ENCODE data around the gene C19orf47. TPM values are rescaled to one million over a fixed set of nuclear protein-coding genes. Genes with fewer than 3 reads are reported as not detected.
A peak's percentile ranks its signal among the peaks of the same experiment; 100 is the strongest.

C19orf47 gene
- total RNA-seq, 1 donor from 2014 or later = 16.7 TPM

DNA sequence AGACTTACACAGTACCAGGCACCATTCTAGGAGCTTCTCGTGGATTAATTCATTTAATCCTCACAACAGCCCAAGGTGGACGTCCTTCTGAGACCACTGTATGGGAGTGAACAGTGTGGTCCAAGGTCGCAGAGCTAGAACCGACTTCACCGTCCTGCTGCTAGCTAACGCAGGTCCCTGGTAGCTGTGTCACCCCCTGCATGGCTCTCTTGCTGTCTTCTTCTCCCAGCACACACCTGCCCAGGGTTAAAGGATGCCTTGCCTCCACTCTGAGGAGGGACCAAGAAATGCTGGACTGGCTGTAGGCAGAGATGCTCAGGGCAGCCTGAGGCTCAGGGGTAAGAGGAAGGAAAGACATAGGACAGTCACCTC lies 66.0 kb downstream of the C19orf47 start:
- no peak for DNase-seq (ENCODE audit: low spot score)

DNA sequence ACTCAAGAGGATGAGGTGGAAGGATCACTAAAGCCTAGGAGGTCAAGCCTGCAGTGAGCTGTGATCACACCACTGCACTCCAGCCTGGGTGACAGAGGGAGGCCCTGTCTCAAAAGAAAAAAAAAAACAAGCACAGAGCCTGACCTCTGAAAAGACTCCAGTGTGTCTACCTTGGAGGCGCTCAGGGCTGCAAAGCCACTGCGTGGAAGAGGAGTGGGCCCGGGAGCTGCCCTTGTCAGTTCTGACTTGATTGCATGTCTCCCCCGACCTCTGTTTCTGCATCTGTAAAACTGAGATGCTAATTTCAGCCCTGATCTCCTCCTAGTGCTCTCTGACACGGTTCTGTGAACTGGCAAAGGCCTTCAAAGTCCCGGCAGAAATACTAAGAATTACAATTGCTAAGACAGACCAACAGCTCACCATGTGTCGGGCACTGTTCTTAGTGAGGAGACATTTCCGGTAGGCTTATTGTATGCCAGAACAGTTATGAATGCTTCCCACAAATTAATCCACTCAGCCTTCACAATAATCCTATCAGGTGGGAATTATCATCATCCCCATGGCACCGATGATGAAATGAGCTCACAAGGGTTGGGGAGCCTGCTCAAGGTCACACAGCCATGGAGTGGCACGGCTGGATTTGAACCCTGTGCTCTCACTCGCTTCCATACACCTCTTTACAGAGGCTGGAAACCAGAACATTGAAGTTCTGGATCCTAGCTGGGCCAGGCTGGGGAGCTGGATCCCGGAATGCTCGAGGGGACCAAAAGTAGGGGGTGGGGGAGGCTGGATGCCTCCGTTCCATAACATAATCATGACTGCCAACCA lies 66.6 kb downstream of the C19orf47 start:
- no peak for DNase-seq (ENCODE audit: low spot score)

DNA sequence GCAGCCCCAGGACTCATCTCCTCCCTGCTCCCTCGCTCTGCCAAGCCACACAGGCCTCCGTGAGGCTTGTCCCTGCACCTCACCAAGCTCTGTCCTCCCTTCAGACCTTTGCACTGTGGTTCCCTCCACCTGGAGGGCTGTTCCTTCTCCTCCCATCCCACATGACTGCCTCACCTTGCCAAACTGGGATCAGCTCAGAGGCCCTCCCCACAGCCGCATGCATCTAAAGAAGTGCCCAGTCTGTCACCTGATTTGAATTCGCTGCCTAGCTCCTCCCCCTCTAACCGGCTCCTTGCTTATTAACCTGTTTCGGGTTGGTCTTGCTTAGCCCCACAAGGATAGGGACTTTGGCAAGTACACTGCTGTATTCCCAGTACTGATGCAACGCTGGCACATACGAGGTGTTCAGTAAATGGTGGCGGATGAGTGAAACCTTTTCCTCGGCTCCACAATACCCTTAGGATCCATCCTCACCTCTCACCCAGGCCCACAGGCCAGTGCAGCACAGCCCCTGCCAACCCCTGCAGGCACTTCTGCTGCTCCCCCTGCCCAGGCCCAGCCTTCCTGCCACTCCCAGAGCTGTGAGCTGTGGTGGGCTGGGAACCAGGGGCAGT lies 67.5 kb downstream of the C19orf47 start:
- no peak for DNase-seq (ENCODE audit: low spot score)

DNA sequence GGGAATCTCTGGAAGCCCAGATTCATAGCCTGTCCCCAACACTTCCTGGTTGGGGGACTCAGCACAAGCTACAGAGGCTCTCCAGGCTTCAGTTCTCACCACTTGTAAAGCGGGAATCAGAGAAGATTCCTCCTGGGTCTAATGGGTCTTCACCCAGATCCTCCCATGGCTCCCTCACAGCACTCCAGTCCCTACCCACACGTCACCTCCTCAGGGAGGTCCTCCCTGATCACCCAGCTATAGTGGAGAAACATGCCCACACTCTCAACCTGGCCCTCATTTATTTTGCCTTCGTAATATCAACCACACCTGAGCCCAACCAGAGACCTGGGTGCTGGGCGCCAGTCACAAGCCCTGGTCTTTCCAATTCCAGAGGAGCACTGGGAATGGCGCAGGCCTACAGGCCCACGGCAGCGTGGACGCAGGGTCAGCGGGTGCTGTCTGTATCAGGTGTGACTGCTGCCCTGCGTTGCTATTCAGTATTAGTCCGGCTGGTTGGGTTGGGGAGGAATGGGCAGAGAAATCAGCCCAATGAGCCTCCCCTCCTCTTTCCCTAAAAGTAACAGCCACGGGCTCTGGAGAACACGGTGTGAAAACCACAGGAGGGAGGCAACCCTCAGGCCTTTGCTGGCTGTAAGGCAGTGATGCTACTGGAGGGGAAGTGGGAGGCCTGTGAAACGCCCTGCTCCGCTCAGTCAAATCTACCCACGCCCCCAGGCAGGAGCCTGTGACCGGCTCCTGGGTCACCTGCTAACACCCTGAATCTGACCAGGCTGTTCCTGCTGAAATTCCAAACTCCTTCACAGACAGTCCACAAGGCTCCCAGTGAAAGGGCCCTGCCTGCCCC lies 68.2 kb downstream of the C19orf47 start:
- no peak for DNase-seq (ENCODE audit: low spot score)

DNA sequence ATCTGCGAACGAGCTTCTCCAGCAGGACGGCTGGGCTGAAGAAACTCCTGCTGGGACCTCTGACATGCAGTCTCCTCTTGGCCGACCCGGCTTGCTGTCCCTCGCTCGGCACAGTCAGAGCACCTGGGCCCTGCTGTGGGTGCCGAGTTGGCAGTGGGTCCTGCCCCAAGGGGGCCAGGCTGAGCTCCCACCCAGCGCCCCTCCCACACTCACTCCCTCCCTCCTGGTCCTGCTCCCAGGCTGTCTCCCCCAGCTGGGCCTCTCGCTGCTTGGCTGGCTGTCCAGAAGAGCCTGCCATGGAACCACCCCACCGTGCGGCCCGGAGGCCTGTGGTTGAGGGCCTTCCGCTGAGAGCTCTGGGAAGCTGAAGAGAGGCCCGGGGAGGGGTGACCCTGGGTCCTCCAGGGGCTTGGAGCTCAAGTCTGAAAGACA lies 69.1 kb downstream of the C19orf47 start:
- DNase-seq (ENCODE audit: low spot score) = peak; percentile 70

DNA sequence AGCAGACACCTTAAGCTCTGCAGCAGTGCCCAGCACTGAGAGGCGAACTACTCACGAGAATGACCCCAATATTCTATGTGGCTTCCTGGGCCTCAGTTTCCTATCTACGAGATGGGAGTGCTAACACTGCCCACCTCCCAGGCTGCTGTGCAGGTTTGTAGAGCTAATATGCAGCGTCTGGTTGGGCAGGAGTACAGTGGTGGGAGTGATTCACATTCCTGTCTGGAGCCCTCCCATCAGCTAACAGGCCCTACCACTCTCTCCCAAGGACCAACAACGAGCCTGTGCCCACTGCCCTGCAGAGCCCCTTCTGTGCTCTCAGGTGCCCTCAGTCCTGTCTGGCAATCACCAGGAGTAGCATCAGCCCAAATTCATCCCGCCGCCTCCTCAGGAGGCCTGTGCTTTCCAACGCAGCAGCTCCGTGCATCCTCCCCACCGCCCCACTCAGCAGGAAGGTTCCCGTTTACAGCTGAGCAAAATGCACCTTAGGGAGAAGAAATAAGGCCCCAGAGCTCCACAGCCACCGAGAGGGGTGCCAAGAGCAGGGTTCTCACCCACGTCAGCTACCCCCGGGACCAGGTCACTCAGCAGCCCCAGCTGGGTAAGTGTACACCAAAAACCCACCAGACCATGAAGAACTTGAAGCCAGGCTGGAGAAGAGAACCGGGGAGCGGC lies 69.7 kb downstream of the C19orf47 start:
- DNase-seq (ENCODE audit: low spot score) = no peak

DNA sequence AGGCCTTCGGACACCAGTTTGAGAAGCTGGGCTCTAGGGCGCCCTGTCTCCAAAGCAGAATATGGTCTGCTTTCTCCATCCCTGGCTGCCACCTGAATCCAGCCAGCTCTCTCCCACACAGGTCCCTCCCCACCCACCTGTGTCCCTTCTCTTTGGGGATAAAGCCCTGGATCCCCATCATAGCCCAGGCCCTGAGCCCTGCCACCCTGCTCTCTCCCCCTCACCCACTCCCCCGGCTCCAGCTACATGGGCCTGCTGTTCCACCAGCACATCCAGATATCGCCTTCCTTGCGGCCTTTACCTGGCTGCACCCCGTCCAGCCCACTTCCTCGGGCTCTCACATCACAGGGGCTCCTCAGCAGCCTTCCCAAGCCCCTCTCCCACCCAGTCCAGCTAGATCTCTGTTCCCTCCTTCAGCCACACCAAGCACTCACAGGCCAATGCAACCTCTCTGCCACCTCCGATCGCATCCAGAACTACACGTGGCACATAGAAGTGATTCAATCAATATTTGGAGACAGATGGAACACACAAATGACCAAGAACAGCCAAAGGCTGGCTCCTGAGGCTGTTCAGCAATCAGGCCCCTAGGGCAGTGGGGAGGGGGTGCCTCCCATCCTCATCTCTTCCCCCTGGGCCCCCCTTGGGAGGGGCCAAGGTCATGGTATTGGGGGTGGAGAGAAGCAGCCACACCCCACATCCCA lies 70.7 kb downstream of the C19orf47 start:
- no peak for DNase-seq (ENCODE audit: low spot score)

DNA sequence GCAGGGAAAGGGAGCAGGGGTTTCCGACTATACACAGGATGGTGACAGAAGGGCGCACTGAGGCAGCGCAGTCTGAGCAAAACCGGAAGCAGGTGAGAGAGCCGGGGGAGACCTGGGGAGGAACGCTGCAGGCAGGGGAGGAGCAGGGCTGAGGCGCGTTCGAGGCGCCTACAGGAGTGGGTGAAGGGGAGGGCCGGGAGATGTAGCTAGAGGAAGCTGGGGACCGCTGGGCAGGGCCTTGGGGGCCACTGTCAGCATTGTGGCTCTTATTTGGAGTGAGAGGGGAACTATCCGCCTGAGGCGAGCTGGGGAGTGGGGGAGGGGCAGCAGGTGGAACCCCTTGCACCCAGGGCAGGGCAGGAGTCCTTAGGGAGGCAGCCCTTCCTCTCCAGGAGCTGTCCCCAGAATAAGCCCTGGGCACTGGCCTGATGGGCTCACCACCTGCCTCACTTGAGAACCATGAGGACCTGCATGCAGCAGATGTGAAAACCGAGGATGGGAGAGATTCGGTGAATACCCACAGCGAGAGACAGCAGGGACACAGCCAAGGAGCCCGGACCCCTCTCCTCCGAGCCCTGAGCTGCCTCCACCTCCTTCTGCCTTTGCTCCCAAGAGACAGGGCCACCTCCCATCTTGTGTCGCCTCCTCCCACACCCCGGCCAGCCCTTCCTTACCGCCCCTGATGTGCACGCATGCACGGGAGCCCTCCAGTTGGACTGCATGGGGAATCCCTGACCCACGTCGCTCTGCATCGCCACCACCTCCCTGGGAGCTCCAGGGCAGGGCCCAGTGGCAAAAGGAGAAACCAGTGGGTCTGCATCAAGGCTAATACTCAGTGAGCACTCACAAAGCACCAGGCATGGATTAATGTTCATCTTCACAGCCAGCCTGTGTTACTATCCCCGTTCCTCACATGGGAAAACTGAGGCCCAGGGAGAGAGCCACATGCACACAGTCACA lies 73.3 kb downstream of the C19orf47 start:
- no peak for DNase-seq (ENCODE audit: low spot score)

DNA sequence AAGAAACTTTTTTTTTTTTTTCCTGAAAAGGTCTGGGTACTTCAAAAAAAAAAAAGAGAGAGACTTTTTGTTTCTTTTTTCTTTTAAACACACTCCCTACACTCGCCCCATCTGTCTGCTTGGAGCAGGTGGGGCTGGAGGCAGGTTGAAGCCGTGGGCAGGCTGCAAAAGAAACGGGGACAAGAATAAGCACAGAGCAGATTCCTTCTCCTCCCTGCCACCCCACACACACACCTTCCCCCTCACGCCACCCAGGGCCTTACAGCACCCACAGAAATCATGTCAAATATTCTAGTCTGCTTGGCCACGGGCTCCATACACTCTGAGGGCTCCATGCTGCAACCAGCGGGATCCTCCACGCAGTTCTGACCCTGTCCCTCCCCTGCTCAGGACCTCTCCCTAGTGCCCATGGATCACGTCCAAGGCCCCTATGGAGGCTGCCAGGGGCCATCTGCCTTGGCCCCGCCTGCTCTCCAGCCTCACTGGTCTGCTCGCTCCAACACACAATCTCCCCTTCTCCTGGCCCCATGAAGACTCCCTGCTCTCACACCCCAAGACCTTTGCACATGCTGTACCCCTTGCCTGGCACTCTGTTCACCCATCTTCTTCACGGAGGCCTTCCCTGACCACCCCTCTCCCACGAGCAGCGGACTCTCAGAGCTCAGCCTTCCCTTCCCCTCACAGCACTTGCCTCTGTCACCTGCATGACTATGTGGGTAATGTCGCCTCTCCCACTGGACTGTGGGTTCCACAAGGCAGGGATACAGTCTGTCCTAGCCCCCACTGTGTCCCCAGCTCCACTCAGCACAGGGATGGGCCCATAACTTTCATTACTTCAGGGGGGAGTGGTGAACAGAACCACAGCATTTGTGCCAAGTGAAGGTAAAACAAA lies 74.5 kb downstream of the C19orf47 start:
- no peak for DNase-seq (ENCODE audit: low spot score)

DNA sequence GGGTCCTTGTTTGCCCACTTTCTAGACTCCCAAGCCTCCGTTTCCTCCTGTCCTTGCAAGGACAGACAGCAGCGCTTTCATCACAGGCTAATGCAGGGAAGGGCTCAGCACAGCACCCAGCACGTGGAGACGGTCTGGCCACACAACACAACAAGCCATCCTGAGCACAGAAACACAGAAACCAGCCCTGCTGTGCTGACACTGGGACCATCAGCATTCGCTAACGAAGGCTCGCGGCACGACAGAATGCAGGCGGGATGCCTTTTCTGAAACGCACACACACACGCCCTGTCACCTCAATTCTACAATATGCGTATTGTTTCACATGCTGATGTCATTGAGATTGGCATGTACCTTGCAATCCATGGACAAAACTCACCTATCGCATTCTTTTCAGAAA lies 75.9 kb downstream of the C19orf47 start:
- DNase-seq (ENCODE audit: low spot score) = no peak

DNA sequence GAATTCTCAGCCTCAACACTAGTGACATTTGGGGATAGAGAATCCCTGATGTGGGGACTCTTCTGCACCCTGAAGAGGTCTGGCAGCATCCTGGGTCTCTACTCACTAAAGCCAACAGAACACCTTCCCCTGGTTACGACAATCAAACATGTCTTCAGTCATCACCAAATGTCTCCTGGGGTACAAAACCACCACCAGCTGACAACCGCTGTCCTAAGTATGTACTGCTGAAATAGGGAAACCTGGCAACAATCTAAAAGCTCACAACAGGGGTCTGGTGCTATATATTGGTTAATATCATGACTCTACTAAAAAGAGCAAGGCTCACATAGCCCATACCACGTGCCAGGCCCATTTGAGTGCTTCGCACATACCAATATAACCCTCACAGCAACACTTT lies 76.5 kb downstream of the C19orf47 start:
- DNase-seq (ENCODE audit: low spot score) = no peak

DNA sequence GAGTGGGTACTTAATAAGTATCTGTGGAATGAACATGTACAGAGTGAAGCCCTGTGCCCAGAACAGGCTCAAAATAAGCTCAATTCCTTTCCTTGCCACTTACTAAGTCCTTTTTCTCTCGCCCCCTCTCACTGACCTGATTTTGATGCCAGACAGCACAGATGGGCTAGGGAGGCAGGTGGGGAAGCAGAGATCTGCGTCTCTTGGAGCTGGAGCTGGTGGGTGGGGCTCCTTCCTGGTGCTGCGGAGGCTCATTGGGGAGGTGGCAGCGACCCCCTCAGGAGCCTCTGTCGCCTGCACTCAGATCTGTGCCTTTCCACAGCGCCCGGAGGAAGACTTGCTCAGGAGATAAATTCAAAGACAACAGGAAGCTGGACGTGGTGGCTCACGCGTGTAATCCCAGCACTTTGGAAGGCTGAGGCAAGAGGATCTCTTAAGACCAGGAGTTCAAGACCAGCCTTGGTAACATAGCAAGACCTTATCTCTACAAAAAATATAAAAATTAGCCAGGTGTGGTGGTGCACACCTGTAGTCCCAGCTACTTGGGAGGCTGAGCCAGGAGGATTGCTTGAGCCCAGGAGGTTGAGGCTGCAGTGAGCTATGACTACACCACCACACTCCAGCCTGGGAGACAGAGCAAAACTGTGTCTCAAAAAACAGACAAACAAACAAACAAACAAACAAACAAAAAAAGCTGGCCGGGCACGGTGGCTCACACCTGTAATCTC lies 77.7 kb downstream of the C19orf47 start:
- no peak for DNase-seq (ENCODE audit: low spot score)

Other genes starting within 250 kb of the C19orf47 start
- gene MAP3K10, start 157.0 kb downstream of the C19orf47 start, total RNA-seq = 14.4 TPM
- not detected for gene TTC9B, start 130.0 kb downstream of the C19orf47 start, total RNA-seq
- gene CCNP, start 121.7 kb downstream of the C19orf47 start, total RNA-seq = not detected
- gene AKT2, start 63.1 kb downstream of the C19orf47 start, total RNA-seq = 128 TPM
- 137 TPM for gene PLD3, start 298 bp upstream of the C19orf47 start, total RNA-seq
- gene HIPK4, start 41.8 kb upstream of the C19orf47 start, total RNA-seq = 0.34 TPM
- 3.2 TPM for gene PRX, start 65.0 kb upstream of the C19orf47 start, total RNA-seq
- gene SERTAD1, start 77.6 kb upstream of the C19orf47 start, total RNA-seq = 8.9 TPM
- 34.3 TPM for gene SERTAD3, start 95.9 kb upstream of the C19orf47 start, total RNA-seq
- 62.6 TPM for gene BLVRB, start 117.3 kb upstream of the C19orf47 start, total RNA-seq
- 2.6 TPM for gene SPTBN4, start 118.6 kb upstream of the C19orf47 start, total RNA-seq
- gene SHKBP1, start 228.5 kb upstream of the C19orf47 start, total RNA-seq = 61.2 TPM

All from ureter (tissue), 1 donor.